GM19238 (cell line): ENCODE results near the gene ZFP28.

Experiments
- DNase-seq: peaks from one replicate; pipeline ENCODE4 v3.0.0; 2011; ENCODE audit warnings: low spot score; ENCODE audit not compliant: insufficient read length

The ZFP28 gene

DNA sequence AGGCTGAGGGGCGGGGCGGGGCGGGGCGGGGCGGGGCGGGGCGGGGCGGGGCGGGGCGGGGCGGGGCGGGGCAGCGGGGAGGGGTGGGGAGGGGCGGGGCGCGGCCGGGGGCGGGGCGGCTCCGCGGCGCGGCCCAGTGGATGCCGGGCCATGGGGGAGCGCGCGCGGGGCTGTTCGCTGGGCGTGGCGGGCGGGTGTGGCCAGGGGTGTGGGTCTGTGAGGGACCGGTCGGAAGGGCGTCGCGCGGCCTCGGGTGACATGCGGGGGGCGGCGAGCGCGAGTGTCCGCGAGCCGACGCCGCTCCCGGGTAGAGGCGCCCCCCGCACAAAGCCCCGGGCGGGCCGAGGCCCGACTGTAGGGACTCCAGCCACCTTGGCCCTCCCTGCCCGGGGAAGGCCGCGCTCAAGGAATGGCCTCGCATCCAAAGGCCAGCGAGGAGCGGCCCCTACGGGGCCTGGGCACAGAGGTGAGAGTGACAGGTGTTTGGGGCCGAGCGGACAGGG lies at the start of gene ZFP28:
ZFP28 (plus strand) TSS at position 188 of the 503 bp plus-strand sequence; CDS start at position 259, 71 bp downstream.
- peak; percentile 9 for DNase-seq

DNA sequence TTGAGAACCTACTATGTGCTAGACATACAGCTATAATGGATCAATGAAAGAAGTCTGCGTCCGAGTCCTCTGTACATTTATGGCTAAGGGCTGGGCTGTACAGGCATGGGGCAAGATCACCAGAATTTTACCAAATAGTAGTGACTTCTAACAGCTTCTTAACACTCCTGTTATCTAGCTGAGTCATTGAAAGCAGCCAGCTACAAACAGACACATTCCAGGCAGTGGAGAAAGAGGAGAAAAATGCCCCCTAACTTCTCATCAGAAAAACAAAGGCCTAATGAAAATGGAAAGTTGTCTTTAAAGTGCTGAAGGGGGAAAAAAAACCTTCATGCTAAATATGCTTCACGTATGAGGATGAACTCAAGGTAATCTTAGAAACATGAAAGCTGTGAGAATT lies 47.3 kb upstream of the ZFP28 start:
- no peak for DNase-seq

DNA sequence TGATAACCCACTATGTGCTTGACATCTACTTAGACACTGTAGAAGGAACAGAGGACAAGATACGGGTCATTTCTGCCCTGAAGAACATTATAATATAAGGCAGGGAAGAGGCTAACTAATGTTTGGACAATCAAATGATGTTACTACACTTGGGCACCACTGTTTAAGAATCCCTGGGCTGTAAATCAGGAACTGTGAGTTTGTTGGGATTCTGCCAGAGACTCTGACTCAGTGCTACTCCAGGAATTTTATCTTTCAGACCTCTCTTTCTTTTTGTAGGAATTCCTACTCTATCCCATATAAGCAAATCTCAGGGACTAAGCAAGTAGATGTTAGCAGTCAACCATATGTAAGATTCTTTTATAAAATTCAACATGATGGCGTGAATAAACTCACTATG lies 34.2 kb upstream of the ZFP28 start:
- no peak for DNase-seq

DNA sequence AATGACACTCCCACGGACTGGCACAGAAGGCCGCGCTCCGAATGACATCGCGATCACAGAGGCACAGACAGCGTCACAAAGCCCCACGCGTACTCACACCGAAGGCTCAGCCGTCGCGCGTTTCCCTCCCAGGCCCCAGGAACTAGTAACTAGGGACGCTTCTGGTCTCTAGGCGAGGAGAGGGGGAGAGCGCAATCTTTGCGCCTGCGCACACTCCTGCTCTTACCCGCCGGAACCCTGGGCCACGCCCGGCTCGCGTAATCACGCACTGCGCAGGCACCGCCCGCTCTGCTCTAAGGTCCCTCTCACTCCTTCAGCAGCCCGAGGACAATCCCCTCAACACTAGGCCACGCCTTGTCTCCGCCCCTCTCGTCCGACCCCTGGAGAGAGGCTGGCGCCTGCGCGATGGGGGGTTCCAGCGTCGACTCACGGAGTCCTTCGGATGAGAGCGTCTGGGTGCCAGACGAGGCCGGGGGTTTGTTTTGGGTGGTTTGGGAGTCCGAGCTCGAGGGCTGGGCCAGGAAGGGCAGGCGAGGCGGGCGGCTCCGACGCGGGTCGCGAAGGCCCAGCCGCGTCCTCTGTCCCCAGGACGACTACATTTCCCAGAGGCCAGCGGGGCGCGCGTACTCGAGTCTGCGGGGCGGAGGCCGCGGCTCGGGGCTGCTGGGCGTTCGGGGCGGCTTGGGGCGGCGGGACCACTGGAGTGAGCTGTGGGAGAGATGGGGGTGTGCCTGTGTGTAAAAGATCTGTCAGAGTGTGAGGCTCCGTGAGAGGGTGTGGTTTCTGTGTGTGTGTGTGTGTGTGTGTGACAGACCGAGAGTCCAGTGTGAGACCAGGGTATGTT lies 31.1 kb upstream of the ZFP28 start, which contains the start of gene ZNF471:
ZNF471 (plus strand) TSS at position 410 of the 844 bp plus-strand sequence. CDS start 3,717 bp downstream, outside the sequence.
- peak; percentile 4 for DNase-seq

GRCh38 chr19:56508290-56508778 lies 30.4 kb upstream of the ZFP28 start:
- no peak for DNase-seq

GRCh38 chr19:56525214-56525860 lies 13.4 kb upstream of the ZFP28 start:
- DNase-seq = no peak

- no peak for DNase-seq
Measured at GRCh38 chr19:56537442-56537841, 1.3 kb upstream of the ZFP28 start.

DNA sequence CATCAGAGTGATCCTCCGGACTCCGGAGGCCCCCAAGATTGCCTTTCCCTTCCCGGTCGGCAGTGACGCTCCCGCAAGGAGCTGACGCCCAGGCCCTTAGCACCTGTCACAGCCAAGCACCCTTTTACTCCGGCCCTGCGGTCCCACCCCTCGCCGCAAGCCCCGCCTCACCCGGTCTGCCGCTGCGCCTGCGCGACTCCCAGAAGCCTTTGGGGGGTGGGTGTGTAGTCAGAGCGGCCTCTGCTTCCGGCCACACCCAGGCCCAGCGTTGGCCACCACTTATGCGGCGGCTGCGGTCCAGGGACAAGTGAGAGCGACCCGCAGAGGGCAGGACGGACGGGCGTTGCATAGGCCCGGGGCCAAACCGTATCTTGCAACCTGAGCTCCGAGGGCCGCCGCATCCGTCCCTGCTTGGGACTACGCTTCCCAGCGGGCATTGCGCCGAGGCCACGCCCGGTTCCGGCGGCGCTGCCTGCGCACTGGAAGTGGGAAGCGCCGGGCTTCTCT lies 441 bp upstream of the ZFP28 start:
- peak; percentile 56 for DNase-seq

DNA sequence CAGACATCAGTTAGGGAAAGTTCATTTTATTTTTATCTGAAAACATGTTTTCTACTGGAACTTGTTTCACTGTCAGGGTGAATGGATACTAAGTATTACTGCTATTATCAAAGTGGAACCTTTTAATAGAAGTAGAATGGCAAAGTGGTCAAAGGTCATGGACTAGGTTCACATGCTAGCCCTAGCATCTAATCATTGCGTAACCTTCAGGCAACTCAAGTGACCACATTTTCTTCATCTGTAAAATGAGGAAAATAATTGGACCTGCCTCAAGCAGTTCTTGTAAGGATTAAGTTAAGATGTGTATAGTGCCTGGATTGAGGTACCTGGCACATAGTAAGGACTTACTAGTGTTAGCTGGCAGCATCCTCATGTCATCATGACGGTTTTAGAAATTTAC lies 5.0 kb downstream of the ZFP28 start:
- no peak for DNase-seq

GRCh38 chr19:56547535-56547934 lies 8.8 kb downstream of the ZFP28 start:
- DNase-seq = no peak

GRCh38 chr19:56554272-56554869 lies 15.6 kb downstream of the ZFP28 start:
- DNase-seq = no peak

DNA sequence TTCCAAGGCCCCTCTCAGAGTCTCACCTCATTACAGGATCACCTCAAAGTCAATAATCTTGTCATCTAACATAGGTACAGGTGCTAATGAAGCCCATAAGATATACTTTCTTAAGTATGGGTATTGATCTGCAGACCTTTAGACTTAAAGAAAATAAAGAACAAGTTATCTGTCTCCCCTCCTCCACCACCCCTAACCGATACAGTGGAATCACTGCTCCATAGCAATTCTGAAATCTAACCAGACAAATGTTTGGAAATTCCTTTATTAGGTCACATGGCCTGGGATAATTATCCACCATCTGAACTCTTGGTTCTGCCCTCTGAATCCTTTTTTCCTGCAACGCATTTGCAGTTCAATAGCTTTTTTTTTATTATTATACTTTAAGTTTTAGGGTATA lies 24.0 kb downstream of the ZFP28 start:
- DNase-seq = no peak

GRCh38 chr19:56566904-56567273 lies 28.1 kb downstream of the ZFP28 start:
- peak; percentile 6 for DNase-seq

GRCh38 chr19:56567274-56568120 lies 28.7 kb downstream of the ZFP28 start, which contains the start of gene ZNF470:
TSS of gene ZNF470 (plus strand) at chr19:56567468. CDS start at chr19:56570312, 2,844 bp downstream.
- DNase-seq = peak; percentile 78

- no peak for DNase-seq
Measured at GRCh38 chr19:56572589-56572988, 33.8 kb downstream of the ZFP28 start.

DNA sequence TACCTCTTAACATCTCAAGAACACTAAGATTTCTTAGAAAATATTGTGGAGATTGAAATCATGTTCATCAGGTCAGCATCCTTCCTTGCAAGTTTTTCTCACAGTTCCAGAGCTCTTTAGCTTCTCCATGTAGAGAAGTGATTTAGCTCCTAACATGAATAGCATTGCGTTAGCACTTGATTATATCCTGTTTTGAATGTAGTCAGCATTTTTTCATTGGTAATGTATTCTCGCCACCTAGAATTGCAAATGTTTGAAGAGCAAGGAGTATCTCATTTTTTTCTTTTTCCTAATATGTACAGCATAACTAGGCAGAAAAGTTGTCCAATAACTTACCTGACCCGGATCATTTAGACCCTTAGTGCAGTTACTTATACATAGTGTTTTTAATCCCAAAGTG lies 35.2 kb downstream of the ZFP28 start:
- no peak for DNase-seq

DNA sequence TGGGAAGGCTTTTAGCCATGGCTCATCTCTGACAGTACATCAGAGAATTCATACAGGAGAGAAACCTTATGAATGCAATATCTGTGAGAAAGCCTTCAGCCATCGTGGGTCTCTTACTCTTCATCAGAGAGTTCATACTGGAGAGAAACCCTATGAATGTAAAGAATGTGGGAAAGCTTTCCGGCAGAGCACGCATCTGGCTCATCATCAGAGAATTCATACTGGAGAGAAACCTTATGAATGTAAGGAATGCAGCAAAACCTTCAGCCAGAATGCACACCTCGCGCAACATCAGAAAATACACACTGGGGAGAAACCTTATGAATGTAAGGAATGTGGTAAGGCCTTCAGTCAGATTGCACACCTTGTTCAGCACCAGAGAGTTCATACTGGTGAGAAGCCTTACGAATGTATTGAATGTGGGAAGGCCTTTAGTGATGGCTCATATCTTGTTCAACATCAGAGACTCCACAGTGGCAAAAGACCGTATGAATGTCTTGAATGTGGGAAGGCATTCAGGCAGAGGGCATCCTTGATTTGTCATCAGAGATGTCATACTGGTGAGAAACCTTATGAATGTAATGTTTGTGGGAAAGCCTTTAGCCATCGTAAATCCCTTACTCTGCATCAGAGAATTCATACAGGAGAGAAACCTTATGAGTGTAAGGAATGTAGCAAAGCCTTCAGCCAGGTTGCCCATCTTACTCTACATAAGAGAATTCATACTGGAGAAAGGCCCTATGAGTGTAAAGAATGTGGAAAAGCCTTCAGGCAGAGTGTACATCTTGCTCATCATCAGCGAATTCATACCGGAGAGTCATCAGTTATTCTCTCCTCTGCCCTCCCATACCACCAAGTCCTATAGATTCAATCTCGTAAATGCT lies 39.2 kb downstream of the ZFP28 start:
- no peak for DNase-seq

DNA sequence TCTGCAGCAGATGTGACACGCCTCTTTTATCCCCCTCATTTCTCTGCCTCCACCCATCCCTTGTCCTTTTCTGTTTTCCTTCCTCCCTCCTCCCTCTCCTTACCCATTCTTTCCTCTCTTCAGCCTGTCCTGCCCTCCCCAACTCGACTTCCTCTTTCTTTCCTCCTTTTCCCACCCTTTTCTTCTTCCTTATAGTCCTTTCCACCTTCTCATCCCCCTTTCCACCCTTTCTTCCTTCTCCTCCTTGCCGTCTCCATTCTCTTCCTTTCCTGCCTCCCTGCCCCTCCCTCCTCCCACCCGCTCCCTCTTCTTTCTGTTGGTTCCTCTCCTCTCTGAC lies 55.7 kb downstream of the ZFP28 start:
- DNase-seq = no peak

GRCh38 chr19:56594783-56595547 lies 56.2 kb downstream of the ZFP28 start, which contains the start of gene ZNF71:
TSS of gene ZNF71 (plus strand) at chr19:56595302. CDS start at chr19:56601559, 6,257 bp downstream.
- peak; percentile 92 for DNase-seq
